Thoracic aorta (tissue), 2 donors: ENCODE results near the gene GFOD2. TPM values are rescaled to one million over a fixed set of nuclear protein-coding genes. Genes with fewer than 3 reads are reported as not detected.

Experiments
- ATAC-seq: fragments of 150-250 bp; one replicate; pipeline ENCODE4 v1.8.0; 2017; ENCODE audit warnings: low read depth; ENCODE audit not compliant: insufficient number of reproducible peaks, low FRiP score
- DNase-seq: peaks from one replicate; pipeline ENCODE4 v3.0.0-alpha.2; 2020; ENCODE audit warnings: low spot score
- H3K27ac ChIP-seq, 2 donors: fragments of 200-600 bp; sonication (generic); 1 replicate in 1 of 2; 2 replicates in 1 of 2; pipeline ENCODE4 v1.5.1; 2016; ENCODE audit warnings: mild to moderate bottlenecking in 2 of 2, moderate library complexity in 2 of 2
- H3K27me3 ChIP-seq: fragments of 200-600 bp; sonication (generic); replicated peaks from 2 replicates; pipeline ENCODE4 v1.6.0; 2016; ENCODE audit warnings: mild to moderate bottlenecking; ENCODE audit not compliant: insufficient read depth
- H3K36me3 ChIP-seq: fragments of 200-600 bp; sonication (generic); one replicate; pipeline ENCODE4 v1.5.1; 2016
- H3K4me1 ChIP-seq, 2 donors: fragments of 200-600 bp; sonication (generic); 1 replicate in 1 of 2; 2 replicates in 1 of 2; pipeline versions ENCODE4 v1.5.1 to v1.6.0; 2016; ENCODE audit warnings: low read depth in 2 of 2, mild to moderate bottlenecking in 1 of 2; ENCODE audit not compliant: control insufficient read depth in 1 of 2
- H3K4me3 ChIP-seq: fragments of 200-600 bp; sonication (generic); 2 replicates; pipeline ENCODE4 v1.5.1; 2016; ENCODE audit warnings: mild to moderate bottlenecking
- H3K9me3 ChIP-seq: fragments of 200-600 bp; sonication (generic); 2 replicates; pipeline ENCODE4 v1.5.1; 2016
- CTCF ChIP-seq: fragments of 200-600 bp; sonication (generic); IDR thresholded peaks from one replicate; pipeline ENCODE4 v1.5.1; 2019; ENCODE audit warnings: antibody characterized with exemption
- total RNA-seq, 2 donors: library from RNA; depleted of rRNA; stranded (reverse); fragments of >200 nt; gene quantifications; one replicate each; pipeline versions ENCODE4 v1.1.0 to v1.2.3, GENCODE V29; 2016

The GFOD2 gene
- total RNA-seq, 2 donors from 2014 or later = 13.3 to 19.2 TPM

- TF ChIP-seq CTCF = no peak
- ATAC-seq = no peak
Measured at GRCh38 chr16:67655363-67655762, 63.8 kb downstream of the GFOD2 start.

GRCh38 chr16:67654403-67654911 lies 64.7 kb downstream of the GFOD2 start:
- Histone ChIP-seq H3K27me3 (peaks cover 6% of the 10 kb centered on the region), H3K36me3 (peaks cover 15% of the 10 kb centered on the region)
- DNase-seq = no peak

More at GRCh38 chr16:67655363-67655762, 63.8 kb downstream of the GFOD2 start:
- peaks cover 12 to 19% of the 10 kb centered on the region in 2 donors for H3K4me1 ChIP-seq
- peaks cover 15% of the 10 kb centered on the region for H3K36me3 ChIP-seq
- DNase-seq = no peak
- peaks cover 6% of the 10 kb centered on the region for H3K27me3 ChIP-seq
- no peaks in the 10 kb centered on the region for H3K9me3 ChIP-seq
- no peak overlapping the region for H3K4me3 ChIP-seq
- H3K27ac ChIP-seq = no peak overlapping the region

GRCh38 chr16:67653789-67654402 lies 65.2 kb downstream of the GFOD2 start:
- H3K4me3 ChIP-seq = peak overlapping the region; percentile 54
- DNase-seq = no peak
- ATAC-seq = no peak
- TF ChIP-seq CTCF = no peak
- no peak overlapping the region for H3K27ac ChIP-seq
- peaks cover 15% of the 10 kb centered on the region for H3K36me3 ChIP-seq
- peaks cover 6% of the 10 kb centered on the region for H3K27me3 ChIP-seq
- no peaks in the 10 kb centered on the region for H3K9me3 ChIP-seq
- peaks cover 6 to 18% of the 10 kb centered on the region in 2 donors for H3K4me1 ChIP-seq

More at GRCh38 chr16:67654403-67654911, 64.7 kb downstream of the GFOD2 start:
- peaks cover 12 to 20% of the 10 kb centered on the region in 2 donors for H3K4me1 ChIP-seq
- ATAC-seq = no peak
- no peak for TF ChIP-seq CTCF
- H3K9me3 ChIP-seq = no peaks in the 10 kb centered on the region
- no peak overlapping the region for H3K4me3 ChIP-seq
- H3K27ac ChIP-seq = no peak overlapping the region

GRCh38 chr16:67653128-67653788 lies 65.9 kb downstream of the GFOD2 start:
- DNase-seq (no peak), ATAC-seq (no peak)
- Histone ChIP-seq H3K4me1 (peaks cover 5 to 16% of the 10 kb centered on the region in 2 donors), H3K36me3 (peaks cover 12% of the 10 kb centered on the region), H3K27ac (no peak overlapping the region), H3K4me3 (peak overlapping the region; percentile 54), H3K27me3 (peaks cover 6% of the 10 kb centered on the region), H3K9me3 (no peaks in the 10 kb centered on the region)
- TF ChIP-seq CTCF = no peak

GRCh38 chr16:67652578-67653127 lies 66.5 kb downstream of the GFOD2 start:
- peak overlapping the region; percentile 54 for H3K4me3 ChIP-seq
- peaks cover 5% of the 10 kb centered on the region for H3K36me3 ChIP-seq
- no peak for DNase-seq
- H3K27me3 ChIP-seq = peaks cover 6% of the 10 kb centered on the region
- no peak for ATAC-seq
- no peaks in the 10 kb centered on the region for H3K9me3 ChIP-seq
- TF ChIP-seq CTCF = no peak
- H3K4me1 ChIP-seq = peaks cover 5 to 16% of the 10 kb centered on the region in 2 donors
- H3K27ac ChIP-seq = no peak overlapping the region
